Esophagus squamous epithelium (tissue), 5 donors: ENCODE data around the gene MAGI1. TPM values are rescaled to one million over a fixed set of nuclear protein-coding genes. Genes with fewer than 3 reads are reported as not detected.

Source experiments
- DNase-seq: peaks from one replicate; lab custom pipeline; 2025; lab: John Stamatoyannopoulos, UW
- H3K27ac ChIP-seq, 4 donors: fragments of 200-600 bp; sonication (generic); one replicate each; pipeline ENCODE4 v1.5.1; 2016 to 2019; ENCODE audit warnings: mild to moderate bottlenecking in 1 of 4
- H3K27me3 ChIP-seq, 4 donors: fragments of 200-600 bp; sonication (generic); 1 replicate in 3 of 4; 2 replicates in 1 of 4; pipeline versions ENCODE4 v1.5.1 to v1.6.0; 2017 to 2021; ENCODE audit warnings: antibody characterized with exemption in 1 of 4
- H3K36me3 ChIP-seq, 3 donors: fragments of 200-600 bp; sonication (generic); one replicate each; pipeline ENCODE4 v1.5.1; 2016 to 2019
- H3K4me1 ChIP-seq, 3 donors: fragments of 200-600 bp; sonication (generic); one replicate each; pipeline ENCODE4 v1.5.1; 2017 to 2019
- H3K4me3 ChIP-seq, 4 donors: fragments of 200-600 bp; sonication (generic); 1 replicate in 3 of 4; 2 replicates in 1 of 4; pipeline ENCODE4 v1.5.1; 2016 to 2019; ENCODE audit warnings: mild to moderate bottlenecking in 2 of 4, moderate library complexity in 1 of 4
- H3K9me3 ChIP-seq, 3 donors: fragments of 200-600 bp; sonication (generic); one replicate each; pipeline ENCODE4 v1.5.1; 2016 to 2019
- POLR2A ChIP-seq, 4 donors: fragments of 450-650 bp; IDR thresholded peaks; one replicate each; pipeline ENCODE4 v1.6.1; 2017; ENCODE audit warnings: antibody characterized with exemption in 4 of 4, mild to moderate bottlenecking in 4 of 4, moderate library complexity in 3 of 4
- WGBS, 2 donors: methylation state at CpG; one replicate each; pipeline ENCODE4 v1.1.5; 2018; 5-methylcytosine and 5-hydroxymethylcytosine counted together
- intact Hi-C: fragments of 100-400 bp; cut with DNase I; formaldehyde crosslinking; loops from one replicate; pipeline ENCODE4 v1.15.0; 2022
- total RNA-seq, 4 donors: library from RNA; depleted of rRNA; stranded (reverse); fragments of >200 nt; gene quantifications; one replicate each; pipeline ENCODE4 v1.1.0, GENCODE V29; 2016
- TF ChIP-seq, protein P1 (sequence below), 6 experiments: fragments of 450-650 bp in 4 of 6; fragments of 200-600 bp in 2 of 6; sonication (generic) in 2 of 6; IDR thresholded peaks; one replicate each; pipeline ENCODE4 v1.5.1; 2016 to 2019; ENCODE audit warnings: antibody characterized with exemption in 6 of 6, mild to moderate bottlenecking in 4 of 6, moderate library complexity in 4 of 6
- donor health status: DM: yes; HTN: yes; CAD: no.

MAGI1 gene
- total RNA-seq, 4 donors from 2014 or later, result 12.0 to 28.2 (median 21.1) TPM

GRCh38 chr3:65742914-65743313, 295.8 kb downstream of the MAGI1 start:
- H3K4me3 ChIP-seq, result no peak overlapping the region
- 25 to 31% methylated on average over 1 of the region's 1 CpG for WGBS, 2 donors
- TF ChIP-seq, protein P1, sequence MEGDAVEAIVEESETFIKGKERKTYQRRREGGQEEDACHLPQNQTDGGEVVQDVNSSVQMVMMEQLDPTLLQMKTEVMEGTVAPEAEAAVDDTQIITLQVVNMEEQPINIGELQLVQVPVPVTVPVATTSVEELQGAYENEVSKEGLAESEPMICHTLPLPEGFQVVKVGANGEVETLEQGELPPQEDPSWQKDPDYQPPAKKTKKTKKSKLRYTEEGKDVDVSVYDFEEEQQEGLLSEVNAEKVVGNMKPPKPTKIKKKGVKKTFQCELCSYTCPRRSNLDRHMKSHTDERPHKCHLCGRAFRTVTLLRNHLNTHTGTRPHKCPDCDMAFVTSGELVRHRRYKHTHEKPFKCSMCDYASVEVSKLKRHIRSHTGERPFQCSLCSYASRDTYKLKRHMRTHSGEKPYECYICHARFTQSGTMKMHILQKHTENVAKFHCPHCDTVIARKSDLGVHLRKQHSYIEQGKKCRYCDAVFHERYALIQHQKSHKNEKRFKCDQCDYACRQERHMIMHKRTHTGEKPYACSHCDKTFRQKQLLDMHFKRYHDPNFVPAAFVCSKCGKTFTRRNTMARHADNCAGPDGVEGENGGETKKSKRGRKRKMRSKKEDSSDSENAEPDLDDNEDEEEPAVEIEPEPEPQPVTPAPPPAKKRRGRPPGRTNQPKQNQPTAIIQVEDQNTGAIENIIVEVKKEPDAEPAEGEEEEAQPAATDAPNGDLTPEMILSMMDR (IDR thresholded peaks at IDR 0.05), result no peak
- TF ChIP-seq POLR2A (IDR thresholded peaks at IDR 0.05), result no peak

GRCh38 chr3:65741540-65741939, 297.2 kb downstream of the MAGI1 start:
- no peak for TF ChIP-seq POLR2A (IDR thresholded peaks at IDR 0.05)
- TF ChIP-seq, protein P1 (IDR thresholded peaks at IDR 0.05), result no peak
- no peak overlapping the region for H3K4me3 ChIP-seq
- H3K9me3 ChIP-seq, result no peaks in the 10 kb centered on the region
- H3K36me3 ChIP-seq, result no peaks in the 10 kb centered on the region
- H3K27me3 ChIP-seq, result no peaks in the 10 kb centered on the region
- no peak overlapping the region for H3K27ac ChIP-seq
- H3K4me1 ChIP-seq, result no peaks in the 10 kb centered on the region
- 75 to 76% methylated on average over 4 of the region's 4 CpGs for WGBS, 2 donors
- intact Hi-C loops, result no loop called here
- no peak for DNase-seq

More at GRCh38 chr3:65742914-65743313, 295.8 kb downstream of the MAGI1 start:
- H3K4me1 ChIP-seq, result no peaks in the 10 kb centered on the region
- no peak overlapping the region for H3K27ac ChIP-seq
- H3K27me3 ChIP-seq, result no peaks in the 10 kb centered on the region
- no peaks in the 10 kb centered on the region for H3K9me3 ChIP-seq
- intact Hi-C loops, result no loop called here
- no peaks in the 10 kb centered on the region for H3K36me3 ChIP-seq
- DNase-seq, result no peak

GRCh38 chr3:65739901-65740541, 298.7 kb downstream of the MAGI1 start:
- H3K9me3 ChIP-seq, result no peaks in the 10 kb centered on the region
- no peak for DNase-seq
- H3K36me3 ChIP-seq, result no peaks in the 10 kb centered on the region
- no peak overlapping the region for H3K4me3 ChIP-seq
- H3K4me1 ChIP-seq, result no peaks in the 10 kb centered on the region
- intact Hi-C loops, result no loop called here
- no peak overlapping the region for H3K27ac ChIP-seq
- 52 to 57% methylated on average over 3 of the region's 3 CpGs for WGBS, 2 donors
- no peaks in the 10 kb centered on the region for H3K27me3 ChIP-seq
- TF ChIP-seq, protein P1 (IDR thresholded peaks at IDR 0.05), result no peak
- no peak for TF ChIP-seq POLR2A (IDR thresholded peaks at IDR 0.05)

DNA sequence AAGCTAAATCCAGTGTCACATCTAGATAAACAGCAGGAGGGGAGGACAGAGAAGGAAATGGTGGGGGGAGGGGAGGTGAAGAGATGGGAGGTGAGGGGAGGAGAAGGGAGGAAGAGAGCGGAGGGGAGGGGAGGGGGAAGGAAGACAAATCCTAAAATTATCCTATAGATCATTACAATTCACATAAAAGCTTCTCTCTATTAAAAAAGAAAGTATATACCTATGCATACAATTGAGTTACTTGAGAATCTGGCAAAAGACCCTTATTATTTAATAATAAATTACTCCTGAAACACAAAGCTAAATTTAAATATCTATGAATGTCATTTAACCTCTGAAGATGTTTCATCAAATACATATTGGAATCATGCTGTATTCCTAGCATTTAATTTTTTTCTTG, 303.9 kb downstream of the MAGI1 start:
- WGBS, 2 donors, result 67 to 86% methylated on average over 1 of the region's 1 CpG
- H3K27me3 ChIP-seq, result no peaks in the 10 kb centered on the region
- intact Hi-C loops, result no loop called here

GRCh38 chr3:65734382-65734781, 304.3 kb downstream of the MAGI1 start:
- 33 to 97% methylated on average over 2 of the region's 3 CpGs for WGBS, 2 donors
- Histone ChIP-seq H3K27me3 (no peaks in the 10 kb centered on the region), H3K4me1 (peaks cover 0 to 19% (median 0%) of the 10 kb centered on the region in 3 donors), H3K36me3 (no peaks in the 10 kb centered on the region), H3K27ac (no peak overlapping the region), H3K4me3 (no peak overlapping the region), H3K9me3 (no peaks in the 10 kb centered on the region)
- intact Hi-C loops, result no loop called here
- DNase-seq, result no peak
- TF ChIP-seq, protein P1 (IDR thresholded peaks at IDR 0.05), result no peak
- no peak for TF ChIP-seq POLR2A (IDR thresholded peaks at IDR 0.05)

More for the DNA sequence above, 303.9 kb downstream of the MAGI1 start:
- Histone ChIP-seq H3K27ac (no peak overlapping the region), H3K36me3 (no peaks in the 10 kb centered on the region), H3K4me1 (peaks cover 0 to 15% (median 0%) of the 10 kb centered on the region in 3 donors), H3K9me3 (no peaks in the 10 kb centered on the region), H3K4me3 (no peak overlapping the region)
- TF ChIP-seq, protein P1 (IDR thresholded peaks at IDR 0.05), result no peak
- no peak for TF ChIP-seq POLR2A (IDR thresholded peaks at IDR 0.05)
- DNase-seq, result no peak
